HCT116 (cell line): ENCODE results near the gene ZNF367. TPM values are rescaled to one million over a fixed set of nuclear protein-coding genes. Genes with fewer than 3 reads are reported as not detected.

ENCODE experiments used
- ATAC-seq: fragments of 200-7000 bp; cut with Tn5 transposase; 2 replicates; pipeline ENCODE4 v1.9.1; 2020; ENCODE audit warnings: mild to moderate bottlenecking, moderate library complexity
- BruUV-seq: library from RNA; stranded (reverse); fragments of 400-500 nt; replicated peaks from 2 replicates; lab custom pipeline; 2021; lab: Mats Ljungman, UMichigan
- CTCF ChIA-PET: fragments of 300-600 bp; sonication (Branson Sonifier 250); formaldehyde crosslinking; loops from one replicate; lab custom pipeline; 2021; ENCODE audit warnings: antibody characterized with exemption; lab: Charles Lee
- POLR2A ChIA-PET: fragments of 300-600, 350-600 bp; sonication (Branson Sonifier 250); formaldehyde crosslinking; loops from one replicate; lab custom pipeline; 2021; ENCODE audit warnings: antibody characterized with exemption; lab: Charles Lee
- RAD21 ChIA-PET, 2 experiments: fragments of 300-600 bp; sonication (Branson Sonifier 250); formaldehyde crosslinking; loops; one replicate each; lab custom pipeline; 2023; ENCODE audit warnings: low total read pairs in 2 of 2; ENCODE audit not compliant: uncharacterized antibody in 2 of 2, unreplicated experiment in 2 of 2, low non-redundant PET in 1 of 2; lab: Charles Lee
- DNase-seq: peaks from one replicate; pipeline ENCODE4 v3.0.0-alpha.2; 2010; ENCODE audit warnings: low read depth, low spot score
- H2AFZ ChIP-seq: fragments of 200-600 bp; shearing (Covaris generic), sonication (generic); 2 replicates; pipeline ENCODE4 v1.6.1; 2017; ENCODE audit warnings: low read depth, mixed run types, mixed read lengths, antibody characterized with exemption, low read length; ENCODE audit not compliant: poor library complexity, severe bottlenecking
- H3K27ac ChIP-seq: 2 replicates; pipeline ENCODE4 v1.5.1; 2012; ENCODE audit warnings: low read depth, low read length
- H3K27me3 ChIP-seq: fragments of 200-600 bp; sonication (generic); 2 replicates; pipeline ENCODE4 v1.6.1; 2016; ENCODE audit warnings: mixed run types, low read length, mixed read lengths; ENCODE audit not compliant: insufficient read depth
- H3K36me3 ChIP-seq, 2 experiments: fragments of 200-500 bp in 1 of 2; fragments of 200-600 bp in 1 of 2; sonication (Bioruptor generic) in 1 of 2; sonication (generic) in 1 of 2; 2 replicates each; pipeline versions ENCODE4 v1.5.1 to v1.6.1; 2014 to 2016; ENCODE audit warnings: low read length in 2 of 2, inconsistent platforms in 1 of 2, mixed read lengths in 1 of 2, mixed run types in 1 of 2; ENCODE audit not compliant: insufficient read depth in 2 of 2, control insufficient read depth in 1 of 2
- H3K4me1 ChIP-seq, 2 experiments: fragments of 200-600 bp in 1 of 2; sonication (generic) in 1 of 2; 2 replicates each; pipeline versions ENCODE4 v1.5.1 to v1.6.1; 2012 to 2017; ENCODE audit warnings: low read length in 2 of 2, inconsistent platforms in 1 of 2, mild to moderate bottlenecking in 1 of 2, mixed read lengths in 1 of 2, mixed run types in 1 of 2, moderate library complexity in 1 of 2; ENCODE audit not compliant: insufficient read depth in 2 of 2, control insufficient read depth in 1 of 2
- H3K4me2 ChIP-seq: fragments of 200-600 bp; sonication (generic); 2 replicates; pipeline ENCODE4 v1.6.1; 2017; ENCODE audit warnings: mixed run types, low read length, mixed read lengths
- H3K4me3 ChIP-seq, 2 experiments: fragments of 200-600 bp in 1 of 2; sonication (generic) in 1 of 2; replicated peaks in 1 of 2; 2 replicates each; pipeline ENCODE4 v1.5.1; 2011 to 2016; ENCODE audit warnings: low read length in 2 of 2, control low read depth in 1 of 2, low read depth in 1 of 2, mild to moderate bottlenecking in 1 of 2, mixed read lengths in 1 of 2, mixed run types in 1 of 2
- H3K79me2 ChIP-seq: fragments of 200-600 bp; sonication (generic); 2 replicates; pipeline ENCODE4 v1.6.1; 2017; ENCODE audit warnings: mild to moderate bottlenecking, mixed run types, low read length, moderate library complexity, mixed read lengths; ENCODE audit not compliant: insufficient read depth
- H3K9ac ChIP-seq: fragments of 200-600 bp; sonication (generic); 2 replicates; pipeline ENCODE4 v1.6.1; 2016; ENCODE audit warnings: low read length, mixed read lengths
- H3K9me2 ChIP-seq: fragments of 200-600 bp; sonication (generic), shearing (Covaris generic); 2 replicates; pipeline ENCODE4 v1.6.1; 2017; ENCODE audit warnings: mixed run types, mild to moderate bottlenecking, moderate library complexity; ENCODE audit not compliant: insufficient read depth
- H3K9me3 ChIP-seq, 2 experiments: fragments of 200-500 bp in 1 of 2; fragments of 200-600 bp in 1 of 2; sonication (Bioruptor generic) in 1 of 2; sonication (generic) in 1 of 2; 2 replicates each; pipeline ENCODE4 v1.6.1; 2014 to 2017; ENCODE audit warnings: low read length in 2 of 2, mixed read lengths in 2 of 2, inconsistent platforms in 1 of 2, low read depth in 1 of 2, mild to moderate bottlenecking in 1 of 2, mixed run types in 1 of 2, moderate library complexity in 1 of 2; ENCODE audit not compliant: control insufficient read depth in 1 of 2, insufficient read depth in 1 of 2
- H4K20me1 ChIP-seq: fragments of 200-600 bp; sonication (generic), shearing (Covaris generic); 2 replicates; pipeline ENCODE4 v1.6.1; 2017; ENCODE audit warnings: mixed run types, mild to moderate bottlenecking, moderate library complexity; ENCODE audit not compliant: insufficient read depth
- ATF3 ChIP-seq: IDR thresholded peaks from 2 replicates; pipeline ENCODE4 v1.6.1; 2012
- CBX3 ChIP-seq: IDR thresholded peaks from 2 replicates; pipeline ENCODE4 v1.6.1; 2012; ENCODE audit warnings: low read depth
- CTCF ChIP-seq, 3 experiments: fragments of 200-600 bp in 1 of 3; sonication (generic) in 1 of 3; IDR thresholded peaks in 2 of 3; conservative IDR thresholded peaks in 1 of 3; 2 replicates each; pipeline ENCODE4 v1.5.1; 2012 to 2017; ENCODE audit warnings: low read depth in 2 of 3, low read length in 2 of 3, antibody characterized with exemption in 1 of 3, borderline replicate concordance in 1 of 3, control low read depth in 1 of 3, mild to moderate bottlenecking in 1 of 3, mixed read lengths in 1 of 3, mixed run types in 1 of 3, moderate library complexity in 1 of 3; ENCODE audit not compliant: insufficient read depth in 1 of 3
- ELF1 ChIP-seq: IDR thresholded peaks from 2 replicates; pipeline ENCODE4 v1.6.1; 2012; ENCODE audit warnings: low read depth, borderline replicate concordance
- EZH2 ChIP-seq: fragments of 200-600 bp; sonication (generic); IDR thresholded peaks from 2 replicates; pipeline ENCODE4 v1.6.1; 2017; ENCODE audit warnings: antibody characterized with exemption, mixed run types
- EZH2phosphoT487 ChIP-seq: fragments of 200-600 bp; IDR thresholded peaks from 2 replicates; pipeline ENCODE4 v1.6.1; 2018; ENCODE audit warnings: antibody characterized with exemption, borderline replicate concordance
- FOSL1 ChIP-seq: IDR thresholded peaks from 2 replicates; pipeline ENCODE4 v1.6.1; 2012; ENCODE audit warnings: low read depth
- JUND ChIP-seq: IDR thresholded peaks from 2 replicates; pipeline ENCODE4 v1.6.1; 2012
- MAX ChIP-seq: IDR thresholded peaks from 2 replicates; pipeline ENCODE4 v1.6.1; 2012
- REST ChIP-seq: IDR thresholded peaks from 2 replicates; pipeline ENCODE4 v1.6.1; 2012; ENCODE audit warnings: low read depth
- YY1 ChIP-seq: IDR thresholded peaks from 2 replicates; pipeline ENCODE4 v1.6.1; 2011; ENCODE audit warnings: low read length, low read depth, moderate library complexity, mild to moderate bottlenecking; ENCODE audit not compliant: insufficient replicate concordance; ENCODE audit errors: extremely low read depth
- ZBTB33 ChIP-seq: IDR thresholded peaks from 2 replicates; pipeline ENCODE4 v1.6.1; 2011; ENCODE audit warnings: mild to moderate bottlenecking, low read length, moderate library complexity; ENCODE audit not compliant: insufficient replicate concordance; ENCODE audit errors: extremely low read depth
- ZFX ChIP-seq: fragments of 450-650 bp; IDR thresholded peaks from 2 replicates; pipeline ENCODE4 v1.6.1; 2017
- ZNF274 ChIP-seq: fragments of 200-500 bp; sonication (Bioruptor generic); IDR thresholded peaks from 2 replicates; pipeline ENCODE4 v1.6.1; 2014; ENCODE audit warnings: mild to moderate bottlenecking, low read depth, low read length, inconsistent platforms
- intact Hi-C: fragments of 100-400 bp; cut with micrococcal nuclease; formaldehyde crosslinking; loops from 2 replicates; pipeline ENCODE4 v1.10.0; 2022
- total RNA-seq: library from RNA; stranded (reverse); gene quantifications from one replicate; pipeline ENCODE4 v1.2.1, GENCODE V29; 2021; ENCODE audit not compliant: unreplicated experiment

ZNF367 gene
- total RNA-seq, 1 experiment from 2014 or later: 18.1 TPM

GRCh38 chr9:96464426-96464825 is 46.3 kb upstream of the ZNF367 start:
- ChIA-PET CTCF (no interaction called here), POLR2A (no interaction called here)
- BruUV-seq: no TSS peak

More at GRCh38 chr9:96464426-96464825, 46.3 kb upstream of the ZNF367 start:
- TF ChIP-seq EZH2phosphoT487 (no peak), ATF3 (no peak), YY1 (no peak), FOSL1 (no peak), ZBTB33 (no peak), JUND (no peak), ZNF274 (no peak), ZFX (no peak), ELF1 (no peak), REST (no peak), CTCF (IDR thresholded peaks at IDR 0.05 in 2 of 3, conservative IDR thresholded peaks at IDR 0.05 in 1 of 3; ENCODE audit: borderline replicate concordance in 1 of 3, insufficient read depth in 1 of 3, low read depth in 2 of 3, low read length in 2 of 3) (no peak), MAX (no peak), CBX3 (no peak), EZH2 (no peak)
- TF ChIP-seq, all 23 proteins: peak for 0
- no peaks in the 10 kb centered on the region for H4K20me1 ChIP-seq
- H3K27ac ChIP-seq: no peak overlapping the region
- intact Hi-C loops: no loop called here
- no peaks in the 10 kb centered on the region for H3K9me3 ChIP-seq
- no peaks in the 10 kb centered on the region for H3K9me2 ChIP-seq
- H3K9ac ChIP-seq: no peak overlapping the region
- no peaks in the 10 kb centered on the region for H3K4me1 ChIP-seq
- no peaks in the 10 kb centered on the region for H3K27me3 ChIP-seq
- ATAC-seq: no peak
- no peaks in the 10 kb centered on the region for H3K79me2 ChIP-seq
- no peak for DNase-seq
- no peak overlapping the region for H3K4me3 ChIP-seq
- H3K36me3 ChIP-seq: peaks cover 3 to 4% of the 10 kb centered on the region in 2 experiments; a peak in 3 of 4 replicates
- H3K4me2 ChIP-seq: no peak overlapping the region
- RAD21 ChIA-PET: no interaction called here
- no peak overlapping the region for H2AFZ ChIP-seq
